Mucosa of descending colon (tissue), 3 donors: ENCODE results near the gene PTAFR. TPM values are rescaled to one million over a fixed set of nuclear protein-coding genes. Genes with fewer than 3 reads are reported as not detected.
A peak's percentile ranks its signal among the peaks of the same experiment; 100 is the strongest.

Experiments
- ATAC-seq: fragments of 200-7000 bp; cut with Tn5 transposase; one replicate; pipeline ENCODE4 v1.9.1; 2020; ENCODE audit warnings: mild to moderate bottlenecking, moderate library complexity
- DNase-seq, 3 donors: peaks; one replicate each; pipeline ENCODE4 v3.0.0-alpha.2; 2020
- H3K36me3 ChIP-seq: fragments of 200-600 bp; one replicate; pipeline ENCODE4 v1.8.0; 2021; ENCODE audit warnings: low read depth, mild to moderate bottlenecking
- H3K4me1 ChIP-seq: fragments of 200-600 bp; one replicate; pipeline ENCODE4 v1.8.0; 2021; ENCODE audit warnings: low read depth, mild to moderate bottlenecking
- H3K4me3 ChIP-seq: fragments of 200-600 bp; one replicate; pipeline ENCODE4 v1.8.0; 2021; ENCODE audit warnings: mild to moderate bottlenecking
- H3K9me3 ChIP-seq: fragments of 200-600 bp; one replicate; pipeline ENCODE4 v1.8.0; 2021; ENCODE audit warnings: mild to moderate bottlenecking
- intact Hi-C, 2 donors: fragments of 100-400 bp; cut with DNase I in 1 of 2; cut with micrococcal nuclease in 1 of 2; formaldehyde crosslinking; loops; one replicate each; pipeline versions ENCODE4 v1.11.0 to v1.11.1; 2022; cut with DNase I, micrococcal nuclease
- total RNA-seq, 3 donors: library from RNA; stranded (reverse); fragmentation: NEBNext Ultra II Directional in 2 of 3; extraction: Animal tissue kit (Norgen Biotek cat#: 25700) in 2 of 3; gene quantifications; one replicate each; pipeline versions ENCODE4 v1.2.1 to v1.2.4, GENCODE V29; 2021 to 2023
- TF ChIP-seq, protein P1 (sequence below): fragments of 200-600 bp; IDR thresholded peaks from one replicate; pipeline ENCODE4 v1.8.0; 2022; ENCODE audit warnings: antibody characterized with exemption, mild to moderate bottlenecking
- donor health status: DM: no; HTN: no; CAD: no; lungs with moderate emphysema.
- donor health status: DM: no; HTN: no; CAD: no.
- donor health status: DM: no; HTN: yes; CAD: no.

The PTAFR gene
- total RNA-seq, 3 donors from 2014 or later, result 2.4 to 4.8 (median 4.0) TPM

DNA sequence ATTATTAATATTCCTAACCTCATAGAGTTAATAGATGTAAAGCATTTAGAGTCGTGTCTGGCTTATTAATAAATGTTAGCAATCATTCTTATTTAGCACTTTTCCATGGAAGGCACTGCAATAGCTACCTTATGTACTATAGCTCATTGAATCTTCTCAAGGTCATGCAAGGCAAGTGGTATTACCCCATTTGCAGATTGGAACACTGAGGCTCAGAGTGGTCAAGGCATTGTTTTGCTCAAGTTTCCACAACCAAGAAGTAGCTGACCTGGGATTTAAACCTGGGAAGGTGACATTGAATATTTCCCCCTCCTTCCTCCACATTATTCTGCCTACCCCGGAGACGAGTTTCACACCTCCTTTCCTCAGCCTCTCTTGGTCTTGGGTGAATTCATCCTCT is 50.3 kb downstream of the PTAFR start:
- intact Hi-C loops, result no loop called here
- ATAC-seq, result no peak

DNA sequence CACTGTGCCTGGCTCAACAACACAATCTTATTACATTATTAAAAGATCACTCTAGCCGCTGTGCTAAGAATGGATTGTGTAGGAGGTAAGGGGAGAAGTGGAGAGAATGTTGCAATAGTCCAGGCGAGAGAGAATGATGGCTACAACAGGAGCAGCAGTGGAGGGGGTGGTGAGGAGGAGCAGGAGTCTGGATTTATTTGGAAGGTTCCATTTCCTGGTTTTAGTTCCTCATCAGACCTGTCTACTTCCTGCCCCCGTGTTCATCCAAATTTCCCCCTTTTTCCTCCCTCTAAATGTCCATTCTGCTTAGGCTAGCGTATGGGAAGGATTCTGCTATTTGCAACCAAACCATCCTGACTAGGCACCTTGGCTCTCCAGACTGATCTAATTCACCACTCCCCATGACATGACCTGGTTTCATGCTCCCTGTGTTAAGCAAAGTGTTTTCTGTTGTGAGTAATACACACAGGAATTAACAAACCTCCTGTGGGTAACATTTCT is 53.0 kb downstream of the PTAFR start:
- Histone ChIP-seq H3K9me3 (no peaks in the 10 kb centered on the region), H3K36me3 (no peaks in the 10 kb centered on the region), H3K4me3 (no peak overlapping the region), H3K4me1 (no peaks in the 10 kb centered on the region)
- TF ChIP-seq, protein P1, sequence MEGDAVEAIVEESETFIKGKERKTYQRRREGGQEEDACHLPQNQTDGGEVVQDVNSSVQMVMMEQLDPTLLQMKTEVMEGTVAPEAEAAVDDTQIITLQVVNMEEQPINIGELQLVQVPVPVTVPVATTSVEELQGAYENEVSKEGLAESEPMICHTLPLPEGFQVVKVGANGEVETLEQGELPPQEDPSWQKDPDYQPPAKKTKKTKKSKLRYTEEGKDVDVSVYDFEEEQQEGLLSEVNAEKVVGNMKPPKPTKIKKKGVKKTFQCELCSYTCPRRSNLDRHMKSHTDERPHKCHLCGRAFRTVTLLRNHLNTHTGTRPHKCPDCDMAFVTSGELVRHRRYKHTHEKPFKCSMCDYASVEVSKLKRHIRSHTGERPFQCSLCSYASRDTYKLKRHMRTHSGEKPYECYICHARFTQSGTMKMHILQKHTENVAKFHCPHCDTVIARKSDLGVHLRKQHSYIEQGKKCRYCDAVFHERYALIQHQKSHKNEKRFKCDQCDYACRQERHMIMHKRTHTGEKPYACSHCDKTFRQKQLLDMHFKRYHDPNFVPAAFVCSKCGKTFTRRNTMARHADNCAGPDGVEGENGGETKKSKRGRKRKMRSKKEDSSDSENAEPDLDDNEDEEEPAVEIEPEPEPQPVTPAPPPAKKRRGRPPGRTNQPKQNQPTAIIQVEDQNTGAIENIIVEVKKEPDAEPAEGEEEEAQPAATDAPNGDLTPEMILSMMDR, result no peak
- peak; percentile 19 for ATAC-seq
- DNase-seq, result no peak
- intact Hi-C loops, result no loop called here

More for the DNA sequence above, 50.3 kb downstream of the PTAFR start:
- no peak for DNase-seq
- no peak overlapping the region for H3K4me3 ChIP-seq
- no peaks in the 10 kb centered on the region for H3K4me1 ChIP-seq
- no peaks in the 10 kb centered on the region for H3K36me3 ChIP-seq
- TF ChIP-seq, protein P1, result no peak
- no peaks in the 10 kb centered on the region for H3K9me3 ChIP-seq

DNA sequence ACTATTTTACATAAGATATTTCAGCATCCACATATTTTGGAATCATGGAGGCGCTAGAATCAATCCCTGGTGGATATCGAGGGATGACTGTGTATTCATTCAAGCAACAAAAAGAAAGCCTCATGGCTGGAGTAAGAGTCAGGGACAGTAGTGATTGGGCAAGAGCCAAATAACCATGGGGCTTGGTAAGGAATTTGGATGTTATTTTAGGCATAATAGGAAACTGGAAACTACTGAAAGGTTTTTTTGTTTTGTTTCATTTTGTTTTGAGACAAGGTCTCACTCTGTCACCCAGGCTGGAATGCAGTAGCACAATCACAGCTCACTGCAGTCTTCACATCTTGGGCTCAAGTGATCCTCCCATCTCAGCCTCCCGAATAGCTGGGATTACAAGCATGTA is 54.3 kb downstream of the PTAFR start:
- ATAC-seq (no peak), DNase-seq (no peak)
- Histone ChIP-seq H3K9me3 (no peaks in the 10 kb centered on the region), H3K4me3 (no peak overlapping the region), H3K4me1 (no peaks in the 10 kb centered on the region), H3K36me3 (no peaks in the 10 kb centered on the region)
- intact Hi-C loops, result no loop called here
- TF ChIP-seq, protein P1, result no peak

DNA sequence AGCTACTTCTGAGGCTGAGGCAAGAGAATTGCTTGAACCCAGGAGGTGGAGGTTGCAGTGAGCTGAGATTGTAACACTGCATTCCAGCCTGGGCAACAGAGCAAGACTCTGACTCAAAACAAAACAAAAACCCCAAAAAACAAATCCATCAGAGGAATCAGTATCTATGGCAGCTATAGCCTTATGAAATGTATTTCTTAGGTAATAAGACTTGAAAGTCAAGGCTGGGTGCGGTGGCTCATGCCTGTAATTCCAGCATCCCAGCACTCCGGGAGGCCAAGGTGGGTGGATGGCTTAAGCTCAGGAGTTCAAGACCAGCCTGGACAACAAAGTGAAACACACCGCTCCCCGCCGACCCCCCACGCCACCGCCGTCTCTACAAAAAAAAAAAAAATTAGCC is 56.9 kb downstream of the PTAFR start:
- ATAC-seq (no peak), DNase-seq (no peak)
- intact Hi-C loops, result no loop called here
- no peak overlapping the region for H3K4me3 ChIP-seq
- TF ChIP-seq, protein P1, result no peak
- H3K9me3 ChIP-seq, result no peaks in the 10 kb centered on the region
- H3K4me1 ChIP-seq, result no peaks in the 10 kb centered on the region
- H3K36me3 ChIP-seq, result no peaks in the 10 kb centered on the region

DNA sequence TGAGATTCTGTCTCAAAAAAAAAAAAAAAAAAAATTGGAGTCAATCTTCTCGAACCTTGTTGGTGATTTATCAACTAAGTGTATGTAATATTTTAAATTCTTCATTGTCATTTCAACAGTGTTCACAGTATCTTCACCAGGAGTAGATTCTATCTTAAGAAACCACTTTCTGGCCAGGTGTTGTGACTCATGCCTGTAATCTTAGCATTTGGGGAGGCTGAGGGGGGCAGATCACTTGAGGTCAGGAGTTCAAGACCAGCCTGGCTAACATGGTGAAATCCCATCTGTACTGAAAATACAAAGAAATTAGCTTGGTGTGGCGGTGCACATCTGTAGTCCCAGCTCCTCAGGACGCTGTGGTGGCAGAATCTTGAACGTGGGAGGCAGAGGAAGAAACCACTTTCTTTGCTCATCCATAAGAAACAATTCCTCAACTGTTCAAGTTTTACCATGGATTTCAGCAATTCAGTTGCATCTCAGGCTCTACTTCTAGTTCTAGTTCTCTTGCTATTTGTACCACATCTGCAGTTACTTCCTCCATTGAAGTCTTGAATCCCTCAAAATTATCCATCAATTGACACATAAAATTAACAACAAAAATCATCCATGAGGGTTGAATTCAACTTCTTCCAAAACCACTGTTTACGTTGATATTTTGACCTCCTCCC is 57.7 kb downstream of the PTAFR start:
- intact Hi-C loops, result no loop called here
- no peak for ATAC-seq

More for the DNA sequence above, 57.7 kb downstream of the PTAFR start:
- TF ChIP-seq, protein P1, result no peak
- no peaks in the 10 kb centered on the region for H3K36me3 ChIP-seq
- no peaks in the 10 kb centered on the region for H3K9me3 ChIP-seq
- no peaks in the 10 kb centered on the region for H3K4me1 ChIP-seq
- DNase-seq, result no peak
- H3K4me3 ChIP-seq, result no peak overlapping the region
